Stimulated activated CD8-positive, alpha-beta memory T cell treated with anti-CD3 and anti-CD28 coated beads, Interleukin-7, amount 100 ng/mL, for 1 hour (primary cell): ENCODE results near the gene GJB5.

Source experiments
- DNase-seq, 2 donors: peaks; one replicate each; pipeline ENCODE4 v3.0.0-alpha.2; 2020; ENCODE audit warnings: low read depth in 2 of 2

The GJB5 gene

DNA sequence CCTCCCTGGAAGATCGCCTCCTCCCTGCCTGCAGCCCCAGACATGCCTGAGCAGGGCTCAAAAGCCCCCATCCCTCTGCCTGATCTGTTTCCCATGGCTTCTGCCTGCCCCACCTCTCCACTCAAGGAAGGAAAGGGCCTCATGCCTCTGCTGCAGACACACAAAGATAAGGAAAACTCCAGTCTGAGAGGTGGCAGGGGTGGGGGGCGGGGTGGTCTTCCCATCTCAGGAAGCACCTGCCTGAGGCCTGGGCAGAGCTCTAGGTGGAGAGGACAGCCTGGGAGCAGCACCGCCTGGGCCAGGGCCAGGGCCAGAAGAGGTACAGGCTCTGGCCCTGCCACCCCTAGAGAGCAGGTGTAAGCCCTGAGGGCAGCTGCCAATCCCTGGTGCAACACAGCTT lies 22.1 kb downstream of the GJB5 start:
- no peak for DNase-seq

DNA sequence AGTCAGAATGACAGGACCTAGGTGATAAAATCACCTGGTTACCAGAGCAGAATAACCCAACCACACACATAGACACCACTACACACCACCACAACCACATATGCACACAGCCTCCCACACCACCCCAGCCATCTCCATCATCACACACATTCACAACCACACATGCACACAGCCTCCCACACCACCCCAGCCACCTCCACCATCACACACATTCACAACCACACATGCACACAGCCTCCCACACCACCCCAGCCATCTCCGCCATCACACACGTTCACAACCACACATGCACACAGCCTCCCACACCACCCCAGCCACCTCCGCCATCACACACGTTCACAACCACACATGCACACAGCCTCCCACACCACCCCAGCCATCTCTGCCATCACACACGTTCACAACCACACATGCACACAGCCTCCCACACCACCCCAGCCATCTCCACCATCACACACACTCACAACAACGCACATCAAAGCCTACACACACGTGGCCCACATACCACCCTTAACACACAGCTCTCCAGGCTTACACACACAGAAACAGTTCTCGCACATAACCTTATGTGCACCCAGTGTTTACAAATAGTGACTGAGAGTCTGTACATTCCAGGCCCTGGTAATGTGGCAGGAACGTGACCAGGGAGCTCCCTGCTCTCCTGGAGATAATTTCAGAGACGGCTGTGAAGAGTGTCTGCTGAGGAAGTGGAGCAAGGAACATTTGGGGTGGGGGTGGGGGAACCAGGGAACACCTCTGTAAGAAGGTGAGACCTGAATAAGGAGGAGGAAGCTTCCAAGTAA lies 22.9 kb downstream of the GJB5 start:
- DNase-seq, result no peak

DNA sequence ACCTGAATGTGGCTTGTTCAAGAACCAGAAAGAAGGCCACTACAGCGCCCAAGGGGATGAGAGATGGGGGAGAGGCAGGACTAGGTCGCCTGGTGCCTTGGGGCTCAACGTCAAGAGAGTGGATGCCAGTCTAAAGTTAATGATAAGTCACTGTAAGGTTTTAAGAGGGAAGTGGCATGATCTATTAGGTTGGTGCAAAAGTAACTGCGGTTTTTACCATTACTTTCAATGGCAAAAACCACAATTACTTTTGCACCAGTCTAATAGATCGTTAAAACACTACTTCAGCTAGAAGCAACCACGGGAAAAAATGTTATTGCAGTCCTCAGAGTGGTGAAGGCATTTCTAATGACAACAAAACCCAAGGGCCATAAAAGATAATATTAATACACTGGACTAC lies 23.5 kb downstream of the GJB5 start:
- no peak for DNase-seq

DNA sequence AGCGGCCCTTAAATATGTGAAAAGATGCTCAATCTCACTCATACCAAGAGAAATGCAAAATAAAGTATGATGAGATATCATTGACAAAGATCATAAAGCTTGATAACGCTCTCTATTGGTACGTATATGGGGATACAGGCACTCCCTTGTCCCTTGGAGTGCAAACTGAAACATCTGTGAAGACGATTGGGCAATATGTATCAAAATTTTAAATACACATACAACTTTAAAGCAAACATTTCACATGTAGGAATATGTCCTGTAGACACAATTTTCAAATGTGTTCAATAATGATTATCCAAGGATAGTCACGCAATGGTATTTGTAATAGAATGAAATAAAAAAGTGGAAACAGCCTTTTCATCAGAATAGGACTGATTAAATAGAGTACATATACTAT lies 24.2 kb downstream of the GJB5 start:
- no peak for DNase-seq

DNA sequence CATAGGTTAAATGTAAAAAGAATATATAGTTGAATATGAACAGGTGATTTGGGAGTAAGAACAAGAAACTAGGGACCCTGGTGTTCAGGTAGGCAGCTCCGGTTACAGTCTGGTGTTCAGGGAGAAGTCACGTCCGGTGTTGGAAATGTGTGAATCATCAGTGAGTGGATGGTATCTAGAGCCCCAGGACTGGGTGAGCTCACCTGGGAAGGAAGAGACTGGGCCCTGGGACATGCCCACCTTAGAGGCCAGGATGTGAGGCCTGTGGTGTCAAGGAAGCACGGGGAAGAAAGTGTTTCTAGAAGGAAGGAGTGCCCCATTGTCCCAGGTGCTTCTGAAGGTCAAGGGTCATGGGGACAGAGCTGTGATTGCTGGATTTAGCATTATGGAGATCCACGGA lies 24.7 kb downstream of the GJB5 start:
- DNase-seq, result no peak

DNA sequence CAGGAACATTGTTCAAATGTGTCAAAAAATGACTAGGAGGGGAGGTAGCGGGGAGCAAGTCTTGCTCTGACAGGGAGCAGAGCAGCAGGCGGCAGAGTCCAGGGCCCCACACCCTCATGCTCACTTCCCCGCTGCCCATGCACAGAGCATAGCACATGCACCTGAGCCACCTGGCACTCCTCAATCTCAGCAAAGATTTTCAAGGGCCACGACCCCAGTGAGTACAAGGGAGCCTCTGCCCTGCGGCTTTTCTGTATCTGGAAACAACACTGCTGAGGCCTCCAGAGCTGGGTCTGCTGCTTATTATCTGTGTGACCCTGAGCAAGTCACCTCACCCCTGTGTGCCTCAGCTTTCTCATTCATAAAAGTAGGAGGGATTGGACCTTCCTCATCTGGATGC lies 25.1 kb downstream of the GJB5 start:
- no peak for DNase-seq

DNA sequence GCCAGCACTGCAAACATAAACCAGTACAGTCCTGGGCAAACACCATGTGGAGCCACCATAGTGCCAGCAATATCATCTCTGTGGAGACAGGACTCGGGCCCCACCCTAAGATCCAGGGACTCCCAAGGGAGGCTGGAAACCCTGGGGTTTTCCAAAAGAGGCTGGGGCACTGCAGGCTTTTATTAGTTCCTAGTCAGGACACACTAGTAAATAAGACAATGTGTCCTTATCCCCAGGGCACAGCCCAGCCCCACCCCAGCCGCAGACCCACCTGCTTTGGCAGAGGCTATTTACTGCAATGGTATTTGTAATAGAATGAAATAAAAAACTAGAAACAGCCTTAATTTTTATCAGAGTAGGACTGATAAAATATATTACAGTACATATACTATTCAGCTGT lies 25.7 kb downstream of the GJB5 start:
- no peak for DNase-seq

DNA sequence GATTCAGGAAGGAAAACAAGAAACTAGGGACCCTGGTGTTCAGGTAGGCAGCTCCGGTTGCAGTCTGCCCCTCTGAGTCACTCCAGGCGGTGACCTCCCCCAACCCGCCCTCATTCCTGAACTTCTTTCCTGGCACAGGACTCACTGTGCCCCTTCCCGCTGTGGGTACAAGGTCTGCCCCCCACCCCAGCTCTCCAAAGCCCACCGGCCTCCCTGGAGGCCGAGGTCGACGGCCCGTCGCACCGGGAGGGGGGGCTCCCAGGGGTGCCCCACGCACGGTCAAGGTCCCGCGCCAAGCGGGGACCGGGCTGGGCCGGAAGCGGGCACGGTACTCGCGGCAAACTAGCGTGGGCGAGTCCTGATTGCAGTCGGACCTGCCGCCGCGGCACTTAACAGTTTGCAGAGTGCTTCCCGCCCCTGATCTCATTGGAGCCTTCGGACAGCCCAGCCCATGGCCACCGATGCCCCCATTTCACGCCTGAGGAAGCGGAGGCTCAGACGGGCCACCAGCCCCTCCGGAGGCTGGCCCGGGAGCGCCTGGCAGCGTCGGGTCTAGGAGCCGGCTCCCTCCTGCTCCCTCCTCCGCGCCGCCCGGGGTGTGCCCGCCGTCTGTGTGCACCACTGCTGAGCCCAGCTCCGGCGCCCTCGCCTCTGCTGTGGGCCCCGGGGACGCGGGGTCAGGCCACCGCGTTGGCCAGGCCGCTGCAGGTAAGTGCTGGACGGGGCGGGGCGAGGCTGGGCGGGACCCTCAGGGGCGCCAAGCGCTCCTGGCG lies 26.4 kb downstream of the GJB5 start, which contains the start of gene GJB3:
GJB3 (plus strand) TSS at position 144 of the 773 bp plus-strand sequence. CDS start 3,549 bp downstream, outside the sequence.
- no peak for DNase-seq

DNA sequence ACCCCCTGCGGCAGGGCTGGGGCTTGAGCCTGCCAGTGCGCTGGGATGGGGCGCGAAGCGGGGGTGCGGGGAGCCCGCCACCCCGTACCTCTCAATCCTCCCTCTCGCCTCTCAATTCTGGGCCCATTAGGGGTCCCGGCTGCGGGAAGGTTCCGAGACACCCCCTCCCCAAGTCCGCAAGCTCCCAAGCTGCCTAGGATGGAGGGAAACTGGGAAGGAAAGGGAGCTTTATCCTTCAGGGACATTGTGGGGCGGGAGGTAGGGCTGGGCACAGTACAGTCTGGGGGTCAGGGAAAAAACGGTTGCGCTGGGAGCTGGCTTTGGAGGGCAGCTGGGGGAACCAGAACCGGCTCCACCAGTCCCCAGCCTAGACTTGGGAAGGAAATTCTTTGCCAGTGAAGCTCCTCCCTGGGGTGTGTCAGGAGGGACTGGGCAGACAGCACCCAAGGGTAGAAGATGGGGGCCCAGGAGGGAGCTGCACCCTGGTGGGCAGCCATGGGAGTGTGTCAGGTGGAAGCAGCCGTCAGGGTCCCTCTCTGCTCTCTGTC lies 27.1 kb downstream of the GJB5 start:
- no peak for DNase-seq

DNA sequence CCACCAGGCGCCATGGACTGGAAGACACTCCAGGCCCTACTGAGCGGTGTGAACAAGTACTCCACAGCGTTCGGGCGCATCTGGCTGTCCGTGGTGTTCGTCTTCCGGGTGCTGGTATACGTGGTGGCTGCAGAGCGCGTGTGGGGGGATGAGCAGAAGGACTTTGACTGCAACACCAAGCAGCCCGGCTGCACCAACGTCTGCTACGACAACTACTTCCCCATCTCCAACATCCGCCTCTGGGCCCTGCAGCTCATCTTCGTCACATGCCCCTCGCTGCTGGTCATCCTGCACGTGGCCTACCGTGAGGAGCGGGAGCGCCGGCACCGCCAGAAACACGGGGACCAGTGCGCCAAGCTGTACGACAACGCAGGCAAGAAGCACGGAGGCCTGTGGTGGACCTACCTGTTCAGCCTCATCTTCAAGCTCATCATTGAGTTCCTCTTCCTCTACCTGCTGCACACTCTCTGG lies 29.9 kb downstream of the GJB5 start:
- DNase-seq, result no peak

DNA sequence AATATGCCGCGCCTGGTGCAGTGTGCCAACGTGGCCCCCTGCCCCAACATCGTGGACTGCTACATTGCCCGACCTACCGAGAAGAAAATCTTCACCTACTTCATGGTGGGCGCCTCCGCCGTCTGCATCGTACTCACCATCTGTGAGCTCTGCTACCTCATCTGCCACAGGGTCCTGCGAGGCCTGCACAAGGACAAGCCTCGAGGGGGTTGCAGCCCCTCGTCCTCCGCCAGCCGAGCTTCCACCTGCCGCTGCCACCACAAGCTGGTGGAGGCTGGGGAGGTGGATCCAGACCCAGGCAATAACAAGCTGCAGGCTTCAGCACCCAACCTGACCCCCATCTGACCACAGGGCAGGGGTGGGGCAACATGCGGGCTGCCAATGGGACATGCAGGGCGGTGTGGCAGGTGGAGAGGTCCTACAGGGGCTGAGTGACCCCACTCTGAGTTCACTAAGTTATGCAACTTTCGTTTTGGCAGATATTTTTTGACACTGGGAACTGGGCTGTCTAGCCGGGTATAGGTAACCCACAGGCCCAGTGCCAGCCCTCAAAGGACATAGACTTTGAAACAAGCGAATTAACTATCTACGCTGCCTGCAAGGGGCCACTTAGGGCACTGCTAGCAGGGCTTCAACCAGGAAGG lies 30.5 kb downstream of the GJB5 start:
- DNase-seq, result no peak

DNA sequence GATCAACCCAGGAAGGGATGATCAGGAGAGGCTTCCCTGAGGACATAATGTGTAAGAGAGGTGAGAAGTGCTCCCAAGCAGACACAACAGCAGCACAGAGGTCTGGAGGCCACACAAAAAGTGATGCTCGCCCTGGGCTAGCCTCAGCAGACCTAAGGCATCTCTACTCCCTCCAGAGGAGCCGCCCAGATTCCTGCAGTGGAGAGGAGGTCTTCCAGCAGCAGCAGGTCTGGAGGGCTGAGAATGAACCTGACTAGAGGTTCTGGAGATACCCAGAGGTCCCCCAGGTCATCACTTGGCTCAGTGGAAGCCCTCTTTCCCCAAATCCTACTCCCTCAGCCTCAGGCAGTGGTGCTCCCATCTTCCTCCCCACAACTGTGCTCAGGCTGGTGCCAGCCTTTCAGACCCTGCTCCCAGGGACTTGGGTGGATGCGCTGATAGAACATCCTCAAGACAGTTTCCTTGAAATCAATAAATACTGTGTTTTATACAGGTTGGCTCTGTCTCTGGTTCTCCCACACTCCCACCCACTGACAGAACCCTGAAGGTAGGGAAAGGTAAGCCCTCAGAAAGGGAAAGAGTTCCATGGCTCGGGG lies 31.1 kb downstream of the GJB5 start:
- no peak for DNase-seq

DNA sequence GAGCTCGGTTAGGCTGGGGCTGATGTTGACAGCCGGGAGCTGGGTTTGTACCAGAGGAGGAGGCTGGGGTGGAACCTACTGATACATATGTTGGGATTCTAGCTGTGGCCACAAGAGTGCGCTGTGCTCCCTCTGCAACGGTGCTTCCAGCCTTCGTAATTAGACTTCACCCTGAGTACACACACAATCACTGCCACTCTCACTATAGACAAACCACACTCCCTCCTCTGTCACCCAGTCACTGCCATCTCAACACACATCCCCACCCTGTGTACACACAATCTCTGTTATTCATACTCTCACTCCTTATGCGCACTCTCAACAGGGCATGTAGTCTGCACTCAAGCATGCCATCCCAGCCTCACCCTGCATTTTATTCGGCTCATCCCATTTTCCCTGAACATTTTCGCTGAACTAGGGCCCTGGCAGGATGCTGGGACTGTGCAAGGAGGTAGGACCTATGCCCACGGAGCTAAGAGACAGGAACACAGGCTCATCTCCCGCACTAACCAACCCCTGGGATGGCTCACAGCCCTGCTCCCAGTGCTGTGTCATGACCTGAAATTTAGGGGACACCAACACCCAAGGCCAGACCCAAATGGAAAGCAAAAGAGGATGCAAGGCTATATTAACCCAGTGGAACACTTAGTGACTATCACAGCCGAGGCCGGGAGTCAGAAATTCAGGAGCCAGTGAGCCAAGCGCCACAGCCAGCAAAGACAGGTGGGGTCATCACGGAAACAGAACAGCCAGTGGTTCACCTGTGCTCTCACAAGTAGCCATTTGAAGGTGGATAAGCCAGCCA lies 31.9 kb downstream of the GJB5 start:
- peak; percentile 4 to 27 for DNase-seq

DNA sequence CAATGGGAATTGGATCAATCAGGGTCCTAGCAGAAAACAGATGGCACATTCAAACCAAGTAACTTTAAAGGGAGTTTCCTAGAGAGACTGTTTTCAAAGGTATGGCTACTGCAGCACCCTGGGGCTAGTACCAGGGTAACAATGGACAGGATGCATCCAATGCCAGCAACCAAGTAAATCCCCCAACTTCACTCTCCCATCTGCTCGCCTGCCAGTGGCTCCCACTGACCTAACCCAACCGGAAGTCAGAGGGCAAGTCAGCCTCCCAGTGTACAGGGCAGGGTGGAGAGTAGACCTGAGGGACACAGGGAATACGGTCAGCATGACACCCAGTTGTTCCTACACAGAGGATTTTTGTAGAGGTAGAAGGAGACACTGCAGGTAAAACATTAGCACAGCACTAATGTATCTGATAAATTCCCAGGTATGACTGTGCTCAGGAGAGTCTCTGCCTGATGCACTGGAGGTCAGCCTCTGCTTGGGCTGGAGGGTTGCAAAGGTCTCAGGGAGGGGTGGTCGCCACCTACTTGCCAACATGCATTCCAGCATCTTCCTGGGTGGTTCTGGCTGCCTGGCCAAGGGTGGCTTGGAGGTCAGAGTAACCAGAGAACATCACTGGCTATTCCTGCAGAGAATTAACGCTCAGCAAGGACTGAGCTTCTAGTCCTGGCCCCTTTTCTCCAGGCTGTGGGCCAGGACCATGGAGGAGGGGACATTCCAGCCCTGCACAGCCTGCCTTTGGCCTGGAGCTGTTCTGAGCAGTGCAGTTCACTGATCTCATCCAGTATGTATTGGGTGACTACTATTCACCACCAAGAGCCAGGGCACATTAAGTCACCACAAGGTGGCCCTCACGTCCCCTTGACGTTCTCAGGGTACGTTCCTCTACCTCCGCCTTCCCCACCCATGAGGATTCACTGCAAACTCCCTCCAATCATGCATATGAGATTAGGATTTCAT lies 32.9 kb downstream of the GJB5 start:
- no peak for DNase-seq

DNA sequence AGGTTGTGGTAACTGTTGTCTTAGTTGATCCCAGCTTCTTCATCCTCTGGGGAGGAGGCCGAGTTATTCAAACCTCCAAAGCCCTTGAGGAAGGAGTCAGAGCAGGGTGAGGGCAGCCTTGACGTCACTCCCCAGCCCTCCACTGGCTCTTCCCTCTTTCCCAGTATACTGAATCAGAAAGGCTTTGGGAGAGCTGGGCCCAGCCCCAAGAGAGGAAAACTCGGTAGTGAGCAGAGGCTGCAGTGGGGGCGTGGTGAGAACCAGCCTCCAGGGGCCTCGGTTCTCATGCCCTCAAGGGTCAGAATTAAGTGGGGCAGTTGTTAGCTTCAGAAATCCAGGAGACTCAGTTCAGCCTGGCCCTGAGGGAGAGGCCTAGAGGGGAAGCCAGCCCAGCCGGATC lies 36.1 kb downstream of the GJB5 start:
- no peak for DNase-seq

DNA sequence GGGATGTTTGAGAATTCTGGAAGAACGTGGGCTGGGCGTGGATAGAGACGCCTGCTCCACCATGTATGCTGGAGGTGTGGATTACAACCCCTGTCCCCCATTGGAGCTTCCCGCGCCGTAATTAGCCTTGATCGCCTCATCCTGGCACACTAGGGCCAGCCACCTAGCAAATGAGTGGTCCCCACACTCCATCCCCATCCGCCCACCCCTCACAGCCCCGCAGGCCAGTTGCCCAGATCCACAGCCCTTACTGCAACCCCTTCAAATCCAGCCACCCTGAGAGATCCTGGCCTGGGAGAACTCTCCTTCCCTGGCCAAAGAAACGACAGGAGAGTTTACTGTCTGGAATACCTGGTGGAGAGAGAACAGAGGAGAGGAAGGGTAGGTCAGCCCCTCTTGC lies 37.6 kb downstream of the GJB5 start:
- DNase-seq, result no peak

DNA sequence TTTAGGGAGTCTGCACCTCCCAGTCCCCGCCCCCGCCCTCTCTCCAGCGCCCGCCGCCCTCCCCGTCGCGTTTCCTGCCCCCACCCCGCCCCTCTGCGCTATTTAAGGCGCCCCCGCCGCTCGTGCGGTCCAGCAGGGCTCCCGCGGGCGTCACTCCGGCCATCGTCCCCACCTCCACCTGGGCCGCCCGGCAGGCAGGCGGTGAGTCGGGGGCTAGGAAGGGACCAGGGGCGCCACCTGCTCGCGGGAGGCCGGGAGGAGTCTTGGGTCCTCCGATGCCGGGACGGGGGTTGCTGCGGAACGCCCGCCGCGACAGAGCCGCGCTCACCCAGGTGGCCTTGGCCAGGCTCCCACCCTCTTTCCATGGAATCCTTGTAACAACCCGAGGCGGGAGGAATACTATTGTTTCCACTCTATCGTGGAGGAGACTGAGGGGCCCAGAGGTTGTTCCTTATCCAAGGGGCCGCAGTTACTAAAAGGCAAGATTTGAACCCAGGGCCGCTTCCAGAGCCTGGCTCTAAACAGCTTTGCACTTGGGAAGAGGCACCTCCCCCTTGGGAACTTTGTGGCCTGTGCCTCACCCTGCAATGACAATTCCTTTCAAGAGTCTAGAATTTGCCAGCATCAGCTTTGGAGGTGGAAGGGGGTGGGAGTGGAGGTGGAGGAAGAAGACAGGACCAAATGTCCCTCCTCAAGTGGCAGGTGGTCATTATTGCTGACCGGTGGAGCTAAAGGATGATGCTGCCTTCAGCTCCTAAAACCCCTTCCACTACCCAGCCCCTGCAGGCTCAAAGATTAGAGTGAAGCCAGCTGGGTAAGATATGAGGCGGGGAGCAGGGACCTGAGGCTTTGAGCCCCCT lies 38.3 kb downstream of the GJB5 start, which contains the start of gene GJA4:
GJA4 (plus strand) TSS at position 132 of the 860 bp plus-strand sequence. CDS start 1,215 bp downstream, outside the sequence.
- DNase-seq, result no peak

DNA sequence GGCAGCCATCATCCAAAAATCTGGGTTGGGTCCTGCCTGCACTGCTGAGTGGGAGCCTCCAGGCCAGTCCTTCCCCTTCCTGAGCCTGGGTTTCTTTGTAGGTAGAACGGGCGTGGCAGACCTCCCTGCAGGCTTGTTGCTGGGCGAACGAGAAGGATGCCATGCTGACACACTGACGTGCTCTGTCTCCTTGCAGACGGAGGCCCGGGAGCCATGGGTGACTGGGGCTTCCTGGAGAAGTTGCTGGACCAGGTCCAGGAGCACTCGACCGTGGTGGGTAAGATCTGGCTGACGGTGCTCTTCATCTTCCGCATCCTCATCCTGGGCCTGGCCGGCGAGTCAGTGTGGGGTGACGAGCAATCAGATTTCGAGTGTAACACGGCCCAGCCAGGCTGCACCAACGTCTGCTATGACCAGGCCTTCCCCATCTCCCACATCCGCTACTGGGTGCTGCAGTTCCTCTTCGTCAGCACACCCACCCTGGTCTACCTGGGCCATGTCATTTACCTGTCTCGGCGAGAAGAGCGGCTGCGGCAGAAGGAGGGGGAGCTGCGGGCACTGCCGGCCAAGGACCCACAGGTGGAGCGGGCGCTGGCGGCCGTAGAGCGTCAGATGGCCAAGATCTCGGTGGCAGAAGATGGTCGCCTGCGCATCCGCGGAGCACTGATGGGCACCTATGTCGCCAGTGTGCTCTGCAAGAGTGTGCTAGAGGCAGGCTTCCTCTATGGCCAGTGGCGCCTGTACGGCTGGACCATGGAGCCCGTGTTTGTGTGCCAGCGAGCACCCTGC lies 39.3 kb downstream of the GJB5 start:
- DNase-seq, result no peak
